ENCODE measurements around the gene COL17A1.

Gene COL17A1

GRCh38 chr10:103985726-103986125 is 100.0 kb downstream of the COL17A1 start:
- DNase-seq = no peak

DNA sequence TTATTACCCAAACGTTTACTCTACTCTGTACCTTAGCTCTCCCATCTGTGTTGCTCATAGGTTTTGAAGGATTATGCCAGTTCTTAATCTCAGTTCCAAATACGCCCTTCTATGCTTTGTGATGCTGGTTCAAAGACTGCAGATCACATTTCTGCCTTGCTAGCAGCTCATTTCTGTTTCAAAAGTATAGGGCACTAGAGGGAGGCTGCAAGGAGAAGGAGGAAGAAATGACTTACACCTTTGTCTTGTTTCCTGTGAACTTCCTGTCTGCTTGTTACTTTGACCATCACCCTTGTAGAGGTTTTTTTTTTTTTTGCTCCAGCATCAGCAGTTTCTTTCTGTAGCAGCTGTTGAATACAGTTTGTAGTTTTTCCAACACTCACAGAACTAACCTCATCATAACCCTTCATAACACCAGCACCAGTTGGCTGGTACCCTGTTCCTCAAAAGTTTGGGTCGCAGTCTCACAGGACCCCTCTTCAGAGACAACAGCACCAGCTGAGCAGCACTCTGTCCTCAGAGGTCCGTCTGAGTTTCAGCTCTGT is 102.2 kb downstream of the COL17A1 start:
- peak in 3 of 6 experiments; percentile 14 to 36 (median 23) for DNase-seq

DNA sequence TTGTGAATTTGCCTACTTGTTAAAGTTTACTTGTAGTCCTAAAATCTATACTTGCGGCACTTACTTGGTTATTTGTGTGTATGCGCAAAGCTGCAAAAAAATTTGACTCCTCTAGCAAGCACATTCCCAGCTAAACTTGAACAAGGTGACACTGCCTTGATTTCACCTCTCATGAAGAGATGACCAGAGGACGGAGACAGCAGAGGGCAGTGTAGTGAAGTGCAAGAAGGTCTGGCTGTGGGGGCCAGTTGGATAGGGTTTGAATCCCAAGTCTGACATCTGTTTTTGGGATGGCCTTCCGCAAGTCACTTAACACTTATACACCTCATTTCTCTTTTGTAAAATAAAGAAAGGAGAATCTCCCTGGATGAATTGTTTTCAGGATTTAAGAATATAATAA is 103.0 kb downstream of the COL17A1 start:
- DNase-seq = no peak
